ENCODE results near the gene PSMD13. TPM values are rescaled to one million over a fixed set of nuclear protein-coding genes. Genes with fewer than 3 reads are reported as not detected.
"Not testable (repeated sequence)": the region's sequence is repeated elsewhere in the genome, so short reads cannot be mapped to it uniquely, and the experiment has no call there.

PSMD13 gene
- total RNA-seq (100 to 1,000 TPM; 108 to 190 (median 149) TPM), polyA plus RNA-seq (100 to 1,000 TPM; 171 to 265 (median 258) TPM)
- long read RNA-seq, donor 1, transcript PSMD13-212 (13 exons, 1,991 nt): major isoform, 123 of 144 reads
- long read RNA-seq, donor 1, transcript PSMD13-207 (1 exons, 2,200 nt): minor isoform, 13 of 144 reads
- long read RNA-seq, donor 1, partial matches to known transcripts: 2 of 144 reads
- long read RNA-seq, donor 1, other reads (novel, unspliced or antisense): 6 of 144 reads
- long read RNA-seq, donor 2, transcript PSMD13-203 (11 exons, 1,591 nt): minor isoform, 5 of 300 reads
- long read RNA-seq, donor 2, transcript PSMD13-212 (13 exons, 1,991 nt): major isoform, 273 of 300 reads
- long read RNA-seq, donor 2, partial matches to known transcripts: 3 of 300 reads
- long read RNA-seq, donor 2, other reads (novel, unspliced or antisense): 15 of 300 reads

DNA sequence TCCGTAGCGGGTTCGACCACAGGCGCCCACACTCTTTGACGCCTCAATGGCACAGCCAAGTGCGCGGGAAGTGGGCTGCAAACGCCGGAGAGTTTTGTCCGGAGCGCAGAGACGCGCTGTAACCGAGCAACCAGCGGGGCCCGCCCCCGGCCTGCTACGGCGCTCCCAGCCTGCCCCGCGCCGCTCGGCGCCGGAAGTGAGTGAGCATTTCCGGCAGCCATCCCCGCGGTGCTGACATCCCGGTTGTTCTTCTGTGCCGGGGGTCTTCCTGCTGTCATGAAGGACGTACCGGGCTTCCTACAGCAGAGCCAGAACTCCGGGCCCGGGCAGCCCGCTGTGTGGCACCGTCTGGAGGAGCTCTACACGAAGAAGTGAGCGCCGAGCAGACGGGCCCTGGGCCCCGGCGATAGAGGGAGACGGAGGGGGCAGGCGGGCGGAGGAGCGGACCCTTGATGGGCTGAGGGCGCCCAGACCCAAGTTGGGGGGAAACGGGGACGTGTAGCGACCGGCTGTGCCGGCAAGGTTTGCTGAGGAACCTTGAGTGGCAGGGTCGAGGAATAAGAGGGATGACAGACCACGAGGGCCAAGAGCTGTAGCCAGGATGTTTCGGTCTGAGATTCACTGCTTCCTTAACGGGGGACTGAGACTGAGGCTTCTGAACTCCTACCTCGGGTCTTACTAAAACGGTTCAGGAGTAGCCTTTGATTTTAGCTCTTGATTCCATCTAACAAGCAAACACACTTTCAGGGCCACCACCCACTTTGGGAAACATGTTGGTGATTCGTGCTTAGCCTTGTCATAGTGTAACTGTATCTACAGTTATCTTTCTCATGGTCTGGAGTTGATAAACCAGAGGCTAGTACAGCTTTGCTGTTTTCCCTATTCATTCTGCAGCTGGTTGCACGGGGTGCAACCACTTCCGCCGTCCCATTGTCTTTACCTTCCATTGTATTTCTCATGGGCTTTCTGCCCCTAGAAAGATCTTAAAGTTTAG, at the start of gene PSMD13:
Gene PSMD13, plus strand, starts transcription at position 203 of the 994 bp plus-strand sequence. Its CDS starts 74 bp downstream, at position 277.
- intact Hi-C loops (cut with DNase I): loop anchor here (5.0 to 10.0 kb wide), 3 partner anchors 35 to 268 kb away; partner anchors contain the start of gene RNH1 (in 1 of the 2)
- Histone ChIP-seq H3K4me3 (peak within 1 kb of the TSS; percentile 86), H3K36me3 (ENCODE audit: insufficient read depth in 1 of 2, low read depth in 1 of 2) (peaks cover 3 to 44% of the 10 kb centered on the region in 2 donors), H3K27me3 (ENCODE audit: insufficient read depth in 3 of 3, low read length in 2 of 3) (no peaks in the 10 kb centered on the region), H3K4me1 (peaks cover 45% of the 10 kb centered on the region), H3K27ac (peak within 1 kb of the TSS; percentile 92), H3K9me3 (no peaks in the 10 kb centered on the region)
- DNase-seq: peak; percentile 88 to 94
- TF ChIP-seq, protein P1, sequence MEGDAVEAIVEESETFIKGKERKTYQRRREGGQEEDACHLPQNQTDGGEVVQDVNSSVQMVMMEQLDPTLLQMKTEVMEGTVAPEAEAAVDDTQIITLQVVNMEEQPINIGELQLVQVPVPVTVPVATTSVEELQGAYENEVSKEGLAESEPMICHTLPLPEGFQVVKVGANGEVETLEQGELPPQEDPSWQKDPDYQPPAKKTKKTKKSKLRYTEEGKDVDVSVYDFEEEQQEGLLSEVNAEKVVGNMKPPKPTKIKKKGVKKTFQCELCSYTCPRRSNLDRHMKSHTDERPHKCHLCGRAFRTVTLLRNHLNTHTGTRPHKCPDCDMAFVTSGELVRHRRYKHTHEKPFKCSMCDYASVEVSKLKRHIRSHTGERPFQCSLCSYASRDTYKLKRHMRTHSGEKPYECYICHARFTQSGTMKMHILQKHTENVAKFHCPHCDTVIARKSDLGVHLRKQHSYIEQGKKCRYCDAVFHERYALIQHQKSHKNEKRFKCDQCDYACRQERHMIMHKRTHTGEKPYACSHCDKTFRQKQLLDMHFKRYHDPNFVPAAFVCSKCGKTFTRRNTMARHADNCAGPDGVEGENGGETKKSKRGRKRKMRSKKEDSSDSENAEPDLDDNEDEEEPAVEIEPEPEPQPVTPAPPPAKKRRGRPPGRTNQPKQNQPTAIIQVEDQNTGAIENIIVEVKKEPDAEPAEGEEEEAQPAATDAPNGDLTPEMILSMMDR (IDR thresholded peaks at IDR 0.05): no peak
- WGBS, 3 donors: 1 to 3% (median 2%) methylated on average over 51 to 62 of the region's 62 CpGs
- ATAC-seq: peak; percentile 91 to 95 (median 92)

DNA sequence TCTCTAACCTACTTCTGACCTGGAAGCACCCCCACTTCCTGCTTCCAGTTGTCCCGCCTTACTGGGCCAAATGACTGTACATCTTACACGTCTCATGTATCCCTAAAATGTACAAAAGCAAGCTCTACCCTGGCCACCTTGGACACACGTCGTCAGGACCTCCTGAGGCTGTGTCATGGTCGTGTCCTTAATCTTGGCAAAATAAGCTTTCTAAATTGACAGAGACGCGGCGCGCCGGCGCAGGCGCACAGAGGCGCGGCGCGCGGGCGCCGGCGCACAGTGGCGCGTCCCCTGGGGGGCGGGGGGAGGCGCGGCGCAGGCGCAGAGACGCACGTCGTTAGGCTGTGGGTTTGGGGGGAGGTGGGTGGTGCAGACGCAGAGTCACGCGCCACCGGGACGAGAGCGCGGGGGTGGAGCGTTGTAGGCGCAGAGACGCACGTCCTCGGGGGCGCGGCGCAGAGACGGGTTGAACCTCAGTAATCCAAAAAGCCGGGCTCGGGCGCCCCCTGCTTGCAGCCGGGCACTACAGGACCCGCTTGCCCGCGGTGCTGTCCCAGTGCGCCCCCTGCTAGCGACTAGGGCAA, 47.5 kb upstream of the PSMD13 start:
- H3K27ac ChIP-seq; H3K27me3 ChIP-seq (ENCODE audit: insufficient read depth in 3 of 3, low read length in 2 of 3); H3K4me1 ChIP-seq; H3K9me3 ChIP-seq; H3K4me3 ChIP-seq; H3K36me3 ChIP-seq (ENCODE audit: insufficient read depth in 1 of 2, low read depth in 1 of 2); intact Hi-C loops (cut with DNase I): not testable (repeated sequence)
- ATAC-seq (peak; percentile 39 to 57 (median 46)), DNase-seq (peak in 1 of 2 donors; percentile 17)
- WGBS, 3 donors: 79 to 80% (median 79%) methylated on average over 34 to 40 of the region's 55 CpGs

DNA sequence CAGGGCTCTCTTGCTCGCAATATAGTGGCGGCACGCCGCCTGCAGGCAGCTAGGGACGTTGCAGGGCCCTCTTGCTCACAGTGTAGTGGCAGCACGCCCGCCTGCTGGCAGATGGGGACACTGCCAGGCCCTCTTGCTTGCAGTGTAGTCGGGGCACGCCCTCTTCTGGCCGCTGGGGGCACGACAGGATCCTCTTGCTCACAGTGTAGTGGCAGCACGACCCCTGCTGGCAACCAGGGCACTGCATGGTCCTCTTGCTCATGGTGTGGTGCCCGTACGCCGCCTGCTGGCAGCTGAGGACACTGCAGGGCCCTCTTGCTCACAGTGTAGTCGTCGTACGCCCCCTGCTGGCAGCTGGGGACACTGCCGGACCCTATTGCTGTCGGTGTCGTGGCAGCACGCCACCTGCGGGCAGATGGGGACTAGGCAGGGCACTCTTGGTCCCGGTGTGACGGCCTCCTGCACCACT, 46.9 kb upstream of the PSMD13 start:
- not testable (repeated sequence) for H3K4me3 ChIP-seq
- 57 to 74% (median 57%) methylated on average over 4 to 10 of the region's 25 CpGs for WGBS, 3 donors
- ATAC-seq: peak in 3 of 4 donors; percentile 78 to 83 (median 79)

DNA sequence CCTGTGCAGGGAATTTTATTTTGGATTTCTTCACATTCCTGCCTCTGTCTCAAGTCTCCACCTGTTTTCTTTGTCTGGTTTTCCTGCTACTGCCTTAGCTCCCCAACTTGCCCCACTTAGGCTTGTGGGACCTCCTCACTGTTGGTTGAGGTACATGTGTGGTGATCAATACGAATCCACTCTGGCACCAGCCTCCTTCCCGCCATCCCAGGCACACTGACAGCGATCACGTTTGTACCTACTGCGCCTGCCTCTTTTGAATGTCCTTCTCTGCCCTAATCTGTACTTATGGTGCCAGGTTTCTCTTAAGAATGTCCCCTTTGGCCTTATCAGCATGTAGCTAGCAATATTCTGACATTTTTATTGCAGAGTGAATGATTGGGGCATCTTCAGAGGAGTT, 46.2 kb upstream of the PSMD13 start:
- DNase-seq; intact Hi-C loops (cut with DNase I); H3K36me3 ChIP-seq (ENCODE audit: insufficient read depth in 1 of 2, low read depth in 1 of 2); H3K4me1 ChIP-seq; ATAC-seq; H3K27ac ChIP-seq; H3K27me3 ChIP-seq (ENCODE audit: insufficient read depth in 3 of 3, low read length in 2 of 3); H3K4me3 ChIP-seq; H3K9me3 ChIP-seq: not testable (repeated sequence)
- 73 to 77% (median 74%) methylated on average over 5 of the region's 5 CpGs for whole genome bisulfite sequencing, 3 donors

More for the DNA sequence above, 46.9 kb upstream of the PSMD13 start:
- H3K27me3 ChIP-seq (ENCODE audit: insufficient read depth in 3 of 3, low read length in 2 of 3); H3K27ac ChIP-seq; H3K9me3 ChIP-seq; intact Hi-C loops (cut with DNase I); H3K36me3 ChIP-seq (ENCODE audit: insufficient read depth in 1 of 2, low read depth in 1 of 2); H3K4me1 ChIP-seq: not testable (repeated sequence)
- DNase-seq: peak; percentile 51 to 67

DNA sequence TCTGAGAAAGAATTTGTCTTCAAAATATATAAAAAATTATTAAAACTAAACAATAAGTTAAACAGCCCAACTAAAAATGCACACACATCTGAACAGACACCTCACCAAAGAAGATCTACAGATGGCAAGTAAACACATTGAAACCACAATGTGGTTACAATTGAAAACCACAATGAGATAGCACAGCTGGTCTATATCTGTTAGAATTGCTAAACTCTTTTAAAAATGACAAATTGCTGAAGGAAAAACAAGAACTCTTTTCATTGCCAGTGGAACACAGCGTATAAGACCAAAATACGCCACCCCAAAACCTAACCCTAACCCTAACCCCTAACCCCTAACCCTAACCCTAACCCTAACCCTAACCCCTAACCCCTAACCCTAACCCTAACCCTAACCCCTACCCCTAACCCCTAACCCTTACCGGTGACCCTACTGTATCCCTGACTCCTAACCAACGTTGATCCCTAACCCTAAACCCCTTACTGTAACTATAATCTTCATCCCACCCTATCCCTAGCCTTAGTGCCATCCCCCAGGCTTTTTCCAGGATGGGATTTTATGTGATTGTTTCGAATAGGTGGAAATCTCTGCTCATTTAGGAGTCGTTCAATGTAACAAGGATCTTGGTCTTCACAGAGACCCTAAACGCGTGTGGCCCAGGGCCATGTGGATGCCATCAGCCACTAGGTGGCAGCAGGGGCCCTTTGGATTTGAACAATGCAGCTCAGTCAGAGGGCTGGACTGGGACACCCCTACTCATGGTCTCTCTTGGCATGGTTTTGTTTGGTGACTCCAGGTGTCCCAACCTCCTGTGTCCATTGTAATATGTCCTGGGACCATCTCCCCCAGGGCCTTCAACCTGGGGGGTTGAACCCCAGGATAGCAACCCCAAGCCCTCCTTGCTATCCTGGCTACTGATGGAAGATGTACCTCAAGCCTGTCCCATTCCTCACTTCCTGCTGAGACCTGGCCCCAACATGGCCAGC, 45.0 kb upstream of the PSMD13 start:
- TF ChIP-seq, protein P1 (IDR thresholded peaks at IDR 0.05): peak; percentile 44
- intact Hi-C loops (cut with DNase I); H3K4me1 ChIP-seq; H3K27me3 ChIP-seq (ENCODE audit: insufficient read depth in 3 of 3, low read length in 2 of 3); H3K27ac ChIP-seq; H3K9me3 ChIP-seq; H3K36me3 ChIP-seq (ENCODE audit: insufficient read depth in 1 of 2, low read depth in 1 of 2); H3K4me3 ChIP-seq: not testable (repeated sequence)
- WGBS, 3 donors: 39 to 71% (median 65%) methylated on average over 4 to 7 of the region's 8 CpGs
- ATAC-seq: peak; percentile 64 to 82 (median 76)
- peak; percentile 51 to 60 for DNase-seq

DNA sequence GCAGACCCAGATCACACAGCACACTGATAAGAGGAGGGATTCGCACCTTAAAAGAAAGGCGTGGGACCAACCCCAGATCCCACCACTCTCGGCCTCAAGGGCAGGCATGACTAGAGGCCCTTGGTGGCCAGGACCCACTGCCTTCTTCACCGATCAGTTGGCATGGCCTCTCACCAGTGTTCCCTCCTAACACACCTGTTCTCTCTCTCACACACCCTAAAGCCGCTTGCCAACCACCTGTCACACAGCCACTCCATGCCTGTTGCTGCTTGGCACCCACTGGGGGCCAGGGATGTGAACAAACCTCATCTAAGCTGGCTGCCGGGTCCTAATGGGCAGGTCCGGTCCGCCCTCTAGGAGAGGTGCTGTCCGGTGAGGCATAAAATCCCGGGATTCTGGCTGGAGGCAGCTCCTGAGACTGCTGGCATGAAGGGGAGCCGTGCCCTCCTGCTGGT, 44.1 kb upstream of the PSMD13 start, which contains the start of gene SCGB1C1:
Gene SCGB1C1, plus strand, starts transcription at position 405 of the 455 bp plus-strand sequence. Its CDS starts 22 bp downstream, at position 427.
- H3K4me3 ChIP-seq; H3K9me3 ChIP-seq; H3K4me1 ChIP-seq; H3K27me3 ChIP-seq (ENCODE audit: insufficient read depth in 3 of 3, low read length in 2 of 3); ATAC-seq; H3K36me3 ChIP-seq (ENCODE audit: insufficient read depth in 1 of 2, low read depth in 1 of 2); H3K27ac ChIP-seq; DNase-seq; intact Hi-C loops (cut with DNase I): not testable (repeated sequence)
- 62 to 70% (median 69%) methylated on average over 3 to 6 of the region's 11 CpGs for WGBS, 3 donors

DNA sequence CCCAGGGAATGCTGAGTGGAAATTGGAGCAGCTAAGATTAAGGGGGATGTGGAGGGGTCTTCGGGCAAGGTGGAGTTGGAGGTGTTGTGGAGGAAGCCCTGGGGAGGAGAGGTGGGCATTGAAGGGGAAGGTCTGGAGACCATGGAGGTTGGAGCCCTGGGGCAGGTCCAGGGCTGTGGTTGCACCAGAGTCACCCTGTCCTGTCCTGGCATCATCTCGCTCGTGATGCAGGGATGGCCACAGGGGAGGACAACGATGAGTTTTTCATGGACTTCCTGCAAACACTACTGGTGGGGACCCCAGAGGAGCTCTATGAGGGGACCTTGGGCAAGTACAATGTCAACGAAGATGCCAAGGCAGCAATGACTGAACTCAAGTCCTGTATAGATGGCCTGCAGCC, 43.3 kb upstream of the PSMD13 start:
- H3K4me1 ChIP-seq; H3K27ac ChIP-seq; H3K9me3 ChIP-seq; DNase-seq; H3K27me3 ChIP-seq (ENCODE audit: insufficient read depth in 3 of 3, low read length in 2 of 3); intact Hi-C loops (cut with DNase I); H3K4me3 ChIP-seq; ATAC-seq; H3K36me3 ChIP-seq (ENCODE audit: insufficient read depth in 1 of 2, low read depth in 1 of 2): not testable (repeated sequence)
- 61 to 72% (median 68%) methylated on average over 4 to 5 of the region's 5 CpGs for WGBS, 3 donors
